Calu3 (cell line): ENCODE measurements around the gene NLGN2. TPM values are rescaled to one million over a fixed set of nuclear protein-coding genes. Genes with fewer than 3 reads are reported as not detected.
"Not testable (repeated sequence)": the region's sequence is repeated elsewhere in the genome, so short reads cannot be mapped to it uniquely, and the experiment has no call there.

ENCODE experiments used
- BruUV-seq: library from RNA; stranded (reverse); fragments of 400-500 nt; replicated peaks from 2 replicates; lab custom pipeline; 2021; lab: Mats Ljungman, UMichigan
- CTCF ChIA-PET: fragments of 300-600 bp; sonication (Branson Sonifier 250); formaldehyde crosslinking; loops from one replicate; lab custom pipeline; 2022; ENCODE audit warnings: antibody characterized with exemption; lab: Charles Lee
- DNase-seq: peaks from one replicate; pipeline ENCODE4 v3.0.0; 2022
- H3K27ac Mint-ChIP-seq: one replicate; pipeline ENCODE4 v1.8.0; 2022; ENCODE audit warnings: mixed read lengths; ENCODE audit not compliant: unreplicated experiment
- H3K27me3 Mint-ChIP-seq: one replicate; pipeline ENCODE4 v1.8.0; 2022; ENCODE audit warnings: mixed read lengths; ENCODE audit not compliant: unreplicated experiment
- H3K36me3 Mint-ChIP-seq: one replicate; pipeline ENCODE4 v1.8.0; 2022; ENCODE audit warnings: mild to moderate bottlenecking, moderate library complexity, mixed read lengths; ENCODE audit not compliant: insufficient read depth, unreplicated experiment
- H3K4me1 Mint-ChIP-seq: one replicate; pipeline ENCODE4 v1.8.0; 2022; ENCODE audit warnings: mild to moderate bottlenecking, low read depth, mixed read lengths; ENCODE audit not compliant: unreplicated experiment
- H3K4me3 Mint-ChIP-seq: one replicate; pipeline ENCODE4 v1.8.0; 2022; ENCODE audit warnings: mild to moderate bottlenecking, low read depth, moderate library complexity, mixed read lengths; ENCODE audit not compliant: unreplicated experiment
- H3K9me3 Mint-ChIP-seq: one replicate; pipeline ENCODE4 v1.8.0; 2022; ENCODE audit warnings: low read depth, mixed read lengths; ENCODE audit not compliant: unreplicated experiment
- CTCF ChIP-seq: fragments of 200-600 bp; IDR thresholded peaks from one replicate; pipeline ENCODE4 v1.8.0; 2022; ENCODE audit warnings: antibody characterized with exemption; ENCODE audit not compliant: unreplicated experiment
- intact Hi-C: fragments of 100-400 bp; cut with micrococcal nuclease; formaldehyde crosslinking; loops from one replicate; pipeline ENCODE4 v1.10.0; 2022; ENCODE audit not compliant: unreplicated experiment
- total RNA-seq: library from RNA; stranded (reverse); gene quantifications from 2 replicates; pipeline ENCODE4 v1.2.3, GENCODE V29; 2022

NLGN2 gene
- total RNA-seq, 1 experiment from 2014 or later: 13.9 TPM

GRCh38 chr17:7367083-7367482 lies 40.6 kb upstream of the NLGN2 start:
- no peak overlapping the region for H3K27ac Mint-ChIP-seq
- no peak overlapping the region for H3K4me3 Mint-ChIP-seq
- no peak for TF ChIP-seq CTCF
- peaks cover 13% of the 10 kb centered on the region for H3K27me3 Mint-ChIP-seq
- H3K4me1 Mint-ChIP-seq: no peaks in the 10 kb centered on the region
- intact Hi-C loops: no loop called here
- CTCF ChIA-PET: no interaction called here
- no peaks in the 10 kb centered on the region for H3K9me3 Mint-ChIP-seq
- no peak for DNase-seq
- no peaks in the 10 kb centered on the region for H3K36me3 Mint-ChIP-seq
- no TSS peak for BruUV-seq

GRCh38 chr17:7367918-7368598 lies 39.6 kb upstream of the NLGN2 start:
- CTCF ChIA-PET: no interaction called here
- Mint-ChIP-seq H3K27ac (no peak overlapping the region), H3K27me3 (peaks cover 13% of the 10 kb centered on the region), H3K36me3 (no peaks in the 10 kb centered on the region), H3K9me3 (no peaks in the 10 kb centered on the region), H3K4me1 (no peaks in the 10 kb centered on the region), H3K4me3 (no peak overlapping the region)
- intact Hi-C loops: no loop called here
- DNase-seq: no peak
- no peak for TF ChIP-seq CTCF
- BruUV-seq: no TSS peak

GRCh38 chr17:7368599-7368994 lies 39.0 kb upstream of the NLGN2 start:
- not testable (repeated sequence) for BruUV-seq, H3K36me3 Mint-ChIP-seq

GRCh38 chr17:7369825-7370224 lies 37.8 kb upstream of the NLGN2 start:
- H3K4me3 Mint-ChIP-seq: no peak overlapping the region
- H3K27me3 Mint-ChIP-seq: peaks cover 13% of the 10 kb centered on the region
- no peak for TF ChIP-seq CTCF
- H3K27ac Mint-ChIP-seq: no peak overlapping the region
- no peak for DNase-seq
- intact Hi-C loops: no loop called here
- H3K4me1 Mint-ChIP-seq: no peaks in the 10 kb centered on the region
- no TSS peak for BruUV-seq
- H3K36me3 Mint-ChIP-seq: no peaks in the 10 kb centered on the region
- no peaks in the 10 kb centered on the region for H3K9me3 Mint-ChIP-seq
- CTCF ChIA-PET: interaction anchor here (0.6 to 1.5 kb wide), 2 partner anchors 14 to 185 kb away, joined by 3 to 5 read pairs; no protein-coding TSS in a partner anchor

More at GRCh38 chr17:7368599-7368994, 39.0 kb upstream of the NLGN2 start:
- H3K4me3 Mint-ChIP-seq, H3K27ac Mint-ChIP-seq, CTCF ChIA-PET, H3K9me3 Mint-ChIP-seq, intact Hi-C loops, H3K4me1 Mint-ChIP-seq, DNase-seq: not testable (repeated sequence)
- H3K27me3 Mint-ChIP-seq: peaks cover 13% of the 10 kb centered on the region

- Mint-ChIP-seq H3K36me3 (no peaks in the 10 kb centered on the region), H3K4me3 (no peak overlapping the region), H3K27me3 (peaks cover 13% of the 10 kb centered on the region), H3K9me3 (no peaks in the 10 kb centered on the region), H3K4me1 (no peaks in the 10 kb centered on the region), H3K27ac (no peak overlapping the region)
- no peak for DNase-seq
- no TSS peak for BruUV-seq
- intact Hi-C loops: no loop called here
- no peak for TF ChIP-seq CTCF
- CTCF ChIA-PET: interaction anchor here (1.5 kb wide), 1 partner anchor 15 kb away, joined by 5 read pairs; no protein-coding TSS in a partner anchor
These were observed 36.8 kb upstream of the NLGN2 start for GRCh38 chr17:7370853-7371252.
